GM19239 (cell line): ENCODE data around the gene RNF39.

Experiments
- DNase-seq: peaks from one replicate; pipeline ENCODE4 v3.0.0; 2011; ENCODE audit warnings: low spot score; ENCODE audit not compliant: insufficient read length
- FAIRE-seq: peaks from 2 replicates; lab custom pipeline; 2011; peaks lifted over from hg19 to GRCh38; lab: Jason Lieb, UNC

The RNF39 gene

GRCh38 chr6:30097902-30098768, 22.6 kb upstream of the RNF39 start:
- FAIRE-seq (no peak), DNase-seq (no peak)

- FAIRE-seq = no peak
- no peak for DNase-seq
These were observed 21.3 kb upstream of the RNF39 start for GRCh38 chr6:30096829-30097228.

- FAIRE-seq (no peak), DNase-seq (no peak)
These were observed 18.5 kb upstream of the RNF39 start for GRCh38 chr6:30093951-30094661.

- DNase-seq (no peak), FAIRE-seq (no peak)
These were observed 17.4 kb upstream of the RNF39 start for GRCh38 chr6:30092852-30093543.

- DNase-seq = no peak
- FAIRE-seq = no peak
These were observed 16.2 kb upstream of the RNF39 start for GRCh38 chr6:30091577-30092381.

- no peak for FAIRE-seq
These were observed 12.3 kb upstream of the RNF39 start for GRCh38 chr6:30087876-30088275.

GRCh38 chr6:30077218-30077617, 1.6 kb upstream of the RNF39 start:
- DNase-seq = no peak
- FAIRE-seq = no peak

More at GRCh38 chr6:30087876-30088275, 12.3 kb upstream of the RNF39 start:
- no peak for DNase-seq

GRCh38 chr6:30075790-30076732, 492 bp upstream of the RNF39 start:
- DNase-seq (no peak), FAIRE-seq (no peak)

GRCh38 chr6:30074331-30075093, 1.1 kb downstream of the RNF39 start:
- FAIRE-seq (no peak), DNase-seq (no peak)

- DNase-seq (no peak), FAIRE-seq (no peak)
These were observed 1.9 kb downstream of the RNF39 start for GRCh38 chr6:30073489-30074235.

GRCh38 chr6:30071858-30072257, 3.7 kb downstream of the RNF39 start:
- DNase-seq = no peak
- FAIRE-seq = no peak

- DNase-seq = no peak
These were observed 4.3 kb downstream of the RNF39 start for GRCh38 chr6:30071081-30071818.

GRCh38 chr6:30067460-30068139, 8.0 kb downstream of the RNF39 start:
- peak; percentile 60 for DNase-seq
- peak; percentile 37 for FAIRE-seq

More at GRCh38 chr6:30071081-30071818, 4.3 kb downstream of the RNF39 start:
- no peak for FAIRE-seq

GRCh38 chr6:30066577-30067459, 8.8 kb downstream of the RNF39 start, which contains the start of gene PPP1R11:
PPP1R11 (plus strand) TSS chr6:30067198; CDS start chr6:30067411, 213 bp downstream.
- DNase-seq = peak; percentile 92
- FAIRE-seq = peak; percentile 100

GRCh38 chr6:30066082-30066481, 9.5 kb downstream of the RNF39 start:
- FAIRE-seq (no peak), DNase-seq (no peak)
